ENCODE results near the gene PTK6.
A peak's percentile ranks its signal among the peaks of the same experiment; 100 is the strongest.

The PTK6 gene

GRCh38 chr20:63497946-63498935 is 38.9 kb downstream of the PTK6 start:
- Histone ChIP-seq H3K4me3 (ENCODE audit: insufficient read depth, low read depth, low read length, poor library complexity, severe bottlenecking) (no peak overlapping the region), H3K36me3 (ENCODE audit: control insufficient read depth, insufficient read depth, low read length) (no peaks in the 10 kb centered on the region)

GRCh38 chr20:63497138-63497945 is 39.8 kb downstream of the PTK6 start:
- DNase-seq: no peak
- H3K36me3 ChIP-seq (ENCODE audit: control insufficient read depth, insufficient read depth, low read length): no peaks in the 10 kb centered on the region
- peaks cover 24% of the 10 kb centered on the region for H3K27me3 ChIP-seq (replicated peaks; ENCODE audit: control insufficient read depth, insufficient read depth, low read length, poor library complexity, severe bottlenecking)
- peaks cover 21% of the 10 kb centered on the region for H3K4me1 ChIP-seq (ENCODE audit: control insufficient read depth, insufficient read depth, low read length, poor library complexity, severe bottlenecking)
- H3K27ac ChIP-seq (ENCODE audit: insufficient read depth, low read length, poor library complexity, severe bottlenecking): no peak overlapping the region
- no peak overlapping the region for H3K4me3 ChIP-seq (ENCODE audit: insufficient read depth, low read depth, low read length, poor library complexity, severe bottlenecking)
- H3K9me3 ChIP-seq (ENCODE audit: control insufficient read depth, low read length): no peaks in the 10 kb centered on the region

More at GRCh38 chr20:63497946-63498935, 38.9 kb downstream of the PTK6 start:
- no peaks in the 10 kb centered on the region for H3K9me3 ChIP-seq (ENCODE audit: control insufficient read depth, low read length)
- no peak for DNase-seq
- no peak overlapping the region for H3K27ac ChIP-seq (ENCODE audit: insufficient read depth, low read length, poor library complexity, severe bottlenecking)
- H3K4me1 ChIP-seq (ENCODE audit: control insufficient read depth, insufficient read depth, low read length, poor library complexity, severe bottlenecking): peaks cover 21% of the 10 kb centered on the region
- peaks cover 24% of the 10 kb centered on the region for H3K27me3 ChIP-seq (replicated peaks; ENCODE audit: control insufficient read depth, insufficient read depth, low read length, poor library complexity, severe bottlenecking)

GRCh38 chr20:63496596-63497120 is 40.5 kb downstream of the PTK6 start:
- Histone ChIP-seq H3K4me3 (ENCODE audit: insufficient read depth, low read depth, low read length, poor library complexity, severe bottlenecking) (peak overlapping the region; percentile 4), H3K27ac (ENCODE audit: insufficient read depth, low read length, poor library complexity, severe bottlenecking) (no peak overlapping the region), H3K4me1 (ENCODE audit: control insufficient read depth, insufficient read depth, low read length, poor library complexity, severe bottlenecking) (peaks cover 21% of the 10 kb centered on the region), H3K9me3 (ENCODE audit: control insufficient read depth, low read length) (no peaks in the 10 kb centered on the region), H3K27me3 (replicated peaks; ENCODE audit: control insufficient read depth, insufficient read depth, low read length, poor library complexity, severe bottlenecking) (peaks cover 24% of the 10 kb centered on the region), H3K36me3 (ENCODE audit: control insufficient read depth, insufficient read depth, low read length) (no peaks in the 10 kb centered on the region)
- no peak for DNase-seq

- Histone ChIP-seq H3K4me3 (ENCODE audit: insufficient read depth, low read depth, low read length, poor library complexity, severe bottlenecking) (peak overlapping the region; percentile 4), H3K27me3 (replicated peaks; ENCODE audit: control insufficient read depth, insufficient read depth, low read length, poor library complexity, severe bottlenecking) (peaks cover 24% of the 10 kb centered on the region), H3K36me3 (ENCODE audit: control insufficient read depth, insufficient read depth, low read length) (no peaks in the 10 kb centered on the region), H3K4me1 (ENCODE audit: control insufficient read depth, insufficient read depth, low read length, poor library complexity, severe bottlenecking) (peaks cover 21% of the 10 kb centered on the region), H3K27ac (ENCODE audit: insufficient read depth, low read length, poor library complexity, severe bottlenecking) (no peak overlapping the region), H3K9me3 (ENCODE audit: control insufficient read depth, low read length) (no peaks in the 10 kb centered on the region)
- DNase-seq: peak; percentile 46 to 71 (median 59)
Measured at GRCh38 chr20:63495741-63496595, 41.2 kb downstream of the PTK6 start.

- Histone ChIP-seq H3K9me3 (ENCODE audit: control insufficient read depth, low read length) (no peaks in the 10 kb centered on the region), H3K27me3 (replicated peaks; ENCODE audit: control insufficient read depth, insufficient read depth, low read length, poor library complexity, severe bottlenecking) (peaks cover 23% of the 10 kb centered on the region), H3K27ac (ENCODE audit: insufficient read depth, low read length, poor library complexity, severe bottlenecking) (no peak overlapping the region), H3K36me3 (ENCODE audit: control insufficient read depth, insufficient read depth, low read length) (no peaks in the 10 kb centered on the region), H3K4me1 (ENCODE audit: control insufficient read depth, insufficient read depth, low read length, poor library complexity, severe bottlenecking) (peaks cover 21% of the 10 kb centered on the region), H3K4me3 (ENCODE audit: insufficient read depth, low read depth, low read length, poor library complexity, severe bottlenecking) (no peak overlapping the region)
- no peak for DNase-seq
Measured at GRCh38 chr20:63495167-63495720, 41.9 kb downstream of the PTK6 start.

- Histone ChIP-seq H3K4me1 (ENCODE audit: control insufficient read depth, insufficient read depth, low read length, poor library complexity, severe bottlenecking) (peaks cover 19% of the 10 kb centered on the region), H3K27me3 (replicated peaks; ENCODE audit: control insufficient read depth, insufficient read depth, low read length, poor library complexity, severe bottlenecking) (peaks cover 17% of the 10 kb centered on the region), H3K4me3 (ENCODE audit: insufficient read depth, low read depth, low read length, poor library complexity, severe bottlenecking) (no peak overlapping the region), H3K27ac (ENCODE audit: insufficient read depth, low read length, poor library complexity, severe bottlenecking) (no peak overlapping the region), H3K9me3 (ENCODE audit: control insufficient read depth, low read length) (no peaks in the 10 kb centered on the region), H3K36me3 (ENCODE audit: control insufficient read depth, insufficient read depth, low read length) (no peaks in the 10 kb centered on the region)
- DNase-seq: no peak
Measured at GRCh38 chr20:63494420-63495166, 42.6 kb downstream of the PTK6 start.

GRCh38 chr20:63494084-63494419 is 43.1 kb downstream of the PTK6 start:
- no peak for DNase-seq
- Histone ChIP-seq H3K36me3 (ENCODE audit: control insufficient read depth, insufficient read depth, low read length) (no peaks in the 10 kb centered on the region), H3K27ac (ENCODE audit: insufficient read depth, low read length, poor library complexity, severe bottlenecking) (no peak overlapping the region), H3K4me3 (ENCODE audit: insufficient read depth, low read depth, low read length, poor library complexity, severe bottlenecking) (no peak overlapping the region), H3K27me3 (replicated peaks; ENCODE audit: control insufficient read depth, insufficient read depth, low read length, poor library complexity, severe bottlenecking) (peaks cover 14% of the 10 kb centered on the region), H3K4me1 (ENCODE audit: control insufficient read depth, insufficient read depth, low read length, poor library complexity, severe bottlenecking) (peaks cover 15% of the 10 kb centered on the region), H3K9me3 (ENCODE audit: control insufficient read depth, low read length) (no peaks in the 10 kb centered on the region)

- DNase-seq: no peak
- Histone ChIP-seq H3K4me3 (ENCODE audit: insufficient read depth, low read depth, low read length, poor library complexity, severe bottlenecking) (no peak overlapping the region), H3K9me3 (ENCODE audit: control insufficient read depth, low read length) (no peaks in the 10 kb centered on the region), H3K27ac (ENCODE audit: insufficient read depth, low read length, poor library complexity, severe bottlenecking) (no peak overlapping the region), H3K36me3 (ENCODE audit: control insufficient read depth, insufficient read depth, low read length) (no peaks in the 10 kb centered on the region), H3K4me1 (ENCODE audit: control insufficient read depth, insufficient read depth, low read length, poor library complexity, severe bottlenecking) (peaks cover 15% of the 10 kb centered on the region), H3K27me3 (replicated peaks; ENCODE audit: control insufficient read depth, insufficient read depth, low read length, poor library complexity, severe bottlenecking) (peaks cover 15% of the 10 kb centered on the region)
Measured at GRCh38 chr20:63493563-63494020, 43.6 kb downstream of the PTK6 start.

All from effector memory CD4-positive, alpha-beta T cell (primary cell).